GM21576 (cell line): ENCODE data around the gene GDI2.
A peak's percentile ranks its signal among the peaks of the same experiment; 100 is the strongest.
"Not testable (repeated sequence)": the region's sequence is repeated elsewhere in the genome, so short reads cannot be mapped to it uniquely, and the experiment has no call there.

Experiments used
- ATAC-seq: cut with Tn5 transposase; IDR thresholded peaks from one replicate; pipeline ENCODE4 v1.9.1; 2021; ENCODE audit warnings: mild to moderate bottlenecking, moderate library complexity; ENCODE audit not compliant: unreplicated experiment

GDI2 gene

DNA sequence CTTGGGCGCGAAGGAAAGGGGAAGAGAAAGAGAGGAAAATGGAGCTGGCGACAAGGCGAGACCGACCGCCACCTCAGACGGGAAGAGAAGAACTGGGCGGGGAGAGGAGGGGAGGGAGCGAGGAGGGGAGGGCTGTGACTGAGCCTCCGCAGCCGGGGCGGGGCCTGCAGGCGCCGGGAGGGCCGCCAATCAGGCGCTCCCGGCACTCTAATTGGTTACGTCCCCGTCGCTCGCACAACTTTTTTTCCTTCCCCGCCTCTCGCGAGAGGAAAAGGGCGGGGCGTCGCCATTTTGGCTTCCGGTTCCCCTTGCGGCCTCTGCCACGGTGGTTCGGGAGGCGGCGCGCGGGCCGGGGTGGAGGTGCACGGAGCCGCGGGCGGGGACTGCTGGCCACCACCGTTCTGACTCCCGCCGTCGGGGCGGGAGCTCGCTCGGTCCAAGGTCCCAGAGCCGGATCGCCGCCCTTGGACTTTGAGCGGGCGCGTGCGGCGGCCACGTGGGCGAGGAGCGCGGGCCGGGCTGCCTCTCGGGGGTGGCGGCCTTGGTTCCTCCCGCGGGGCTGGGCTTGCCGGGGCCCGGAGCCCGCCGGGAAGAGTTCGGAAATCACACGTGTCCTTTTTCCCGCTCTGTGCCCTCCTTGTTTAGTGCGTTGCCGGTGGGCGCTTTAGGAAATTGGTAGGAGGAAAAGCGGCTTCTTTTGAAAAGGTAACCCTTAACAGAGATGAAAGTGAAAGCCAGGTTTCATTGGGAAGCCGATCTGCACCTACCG, at the start of gene GDI2:
GDI2 (minus strand) TSS at position 94 of the 769 bp plus-strand sequence. CDS start 176 bp downstream, outside the sequence.
- peak; percentile 65 for ATAC-seq

DNA sequence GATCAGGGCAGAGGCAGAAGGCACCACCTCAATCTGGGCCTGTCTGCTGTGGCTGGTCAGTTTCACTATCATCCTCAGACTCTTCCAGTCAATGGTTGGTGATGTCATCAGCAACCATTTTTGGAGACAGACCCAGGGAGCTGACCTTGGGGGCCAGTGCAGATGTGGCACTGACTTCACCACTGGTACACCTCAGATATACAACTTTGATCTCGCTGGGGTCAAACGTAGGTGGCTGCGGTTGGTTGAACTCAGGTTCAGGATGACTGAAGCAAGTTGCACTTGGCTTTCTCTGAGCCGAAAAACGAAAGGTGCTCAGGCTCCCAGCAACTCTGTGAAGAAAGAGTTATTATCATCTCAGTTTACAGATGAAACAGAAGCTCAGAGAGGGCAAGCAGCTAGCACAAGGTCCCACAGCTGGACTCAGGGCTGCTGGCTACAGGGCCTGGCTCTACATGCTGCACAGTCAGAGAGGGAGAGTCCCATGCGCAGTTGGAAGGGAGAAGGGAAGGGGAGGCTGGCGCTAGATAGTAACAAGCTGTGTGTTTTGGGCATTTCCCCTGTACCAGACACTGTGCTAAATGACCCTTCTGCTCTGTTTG, 49.2 kb upstream of the GDI2 start:
- peak; percentile 93 for ATAC-seq

GRCh38 chr10:5860066-5860465, 46.8 kb upstream of the GDI2 start:
- no peak for ATAC-seq

DNA sequence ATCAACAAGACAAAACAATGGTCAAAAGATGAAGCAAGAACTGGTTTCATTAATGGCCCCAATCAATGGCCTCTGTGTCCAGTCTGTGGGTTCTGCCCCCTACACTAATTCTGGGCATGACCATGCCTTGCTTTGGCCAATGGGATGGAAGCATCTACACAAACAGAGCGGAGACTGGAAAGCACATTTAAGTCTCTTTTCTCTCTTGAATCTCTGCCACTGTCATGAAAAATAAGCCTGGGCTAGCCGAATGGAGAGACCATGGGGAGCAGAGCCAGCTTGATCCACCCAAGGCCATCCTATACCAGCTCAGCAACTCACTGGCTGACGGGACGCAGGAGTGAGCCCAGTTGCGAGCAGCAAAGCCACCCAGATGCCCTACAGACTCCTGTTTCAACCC, 45.6 kb upstream of the GDI2 start:
- ATAC-seq, result no peak

DNA sequence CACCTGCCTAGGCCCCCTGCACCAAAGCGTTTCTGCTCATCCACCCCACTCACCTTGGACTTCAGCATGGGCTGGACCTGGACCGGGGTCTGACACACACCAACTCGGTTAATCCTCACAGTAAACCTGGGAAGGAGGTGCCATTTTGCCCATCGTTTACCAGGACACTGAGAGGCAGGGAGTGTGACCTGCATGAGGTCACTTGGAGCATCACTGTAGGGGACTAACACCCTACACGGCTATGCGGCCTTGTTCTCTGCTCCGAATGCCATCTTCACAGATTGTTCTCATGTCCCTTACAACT, 43.4 kb upstream of the GDI2 start:
- no peak for ATAC-seq

- no peak for ATAC-seq
These were observed 42.9 kb upstream of the GDI2 start for GRCh38 chr10:5855979-5856700.

GRCh38 chr10:5854131-5854475, 40.9 kb upstream of the GDI2 start:
- ATAC-seq, result no peak

DNA sequence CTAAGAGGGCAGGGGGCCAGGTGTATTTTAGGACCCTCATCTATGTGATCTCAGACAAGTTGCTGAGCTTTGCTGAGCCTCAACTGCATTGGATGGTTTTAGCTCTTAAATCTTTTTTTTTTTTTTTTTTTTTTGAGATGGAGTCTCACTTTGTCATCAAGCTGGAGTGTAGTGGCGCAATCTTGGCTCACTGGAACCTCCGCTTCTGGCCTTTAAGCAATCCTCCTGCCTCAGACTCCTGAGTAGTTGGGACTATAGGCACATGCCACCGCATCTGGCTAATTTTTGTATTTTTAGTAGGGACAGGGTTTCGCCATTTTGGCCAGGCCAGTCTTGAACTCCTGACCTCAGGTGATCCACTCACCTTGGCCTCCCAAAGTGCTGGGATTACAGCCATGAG, 33.4 kb upstream of the GDI2 start:
- not testable (repeated sequence) for ATAC-seq

- ATAC-seq, result no peak
These were observed 31.3 kb upstream of the GDI2 start for GRCh38 chr10:5844345-5845055.

GRCh38 chr10:5843686-5844344, 30.6 kb upstream of the GDI2 start:
- ATAC-seq, result no peak

GRCh38 chr10:5841965-5842364, 28.7 kb upstream of the GDI2 start:
- no peak for ATAC-seq

DNA sequence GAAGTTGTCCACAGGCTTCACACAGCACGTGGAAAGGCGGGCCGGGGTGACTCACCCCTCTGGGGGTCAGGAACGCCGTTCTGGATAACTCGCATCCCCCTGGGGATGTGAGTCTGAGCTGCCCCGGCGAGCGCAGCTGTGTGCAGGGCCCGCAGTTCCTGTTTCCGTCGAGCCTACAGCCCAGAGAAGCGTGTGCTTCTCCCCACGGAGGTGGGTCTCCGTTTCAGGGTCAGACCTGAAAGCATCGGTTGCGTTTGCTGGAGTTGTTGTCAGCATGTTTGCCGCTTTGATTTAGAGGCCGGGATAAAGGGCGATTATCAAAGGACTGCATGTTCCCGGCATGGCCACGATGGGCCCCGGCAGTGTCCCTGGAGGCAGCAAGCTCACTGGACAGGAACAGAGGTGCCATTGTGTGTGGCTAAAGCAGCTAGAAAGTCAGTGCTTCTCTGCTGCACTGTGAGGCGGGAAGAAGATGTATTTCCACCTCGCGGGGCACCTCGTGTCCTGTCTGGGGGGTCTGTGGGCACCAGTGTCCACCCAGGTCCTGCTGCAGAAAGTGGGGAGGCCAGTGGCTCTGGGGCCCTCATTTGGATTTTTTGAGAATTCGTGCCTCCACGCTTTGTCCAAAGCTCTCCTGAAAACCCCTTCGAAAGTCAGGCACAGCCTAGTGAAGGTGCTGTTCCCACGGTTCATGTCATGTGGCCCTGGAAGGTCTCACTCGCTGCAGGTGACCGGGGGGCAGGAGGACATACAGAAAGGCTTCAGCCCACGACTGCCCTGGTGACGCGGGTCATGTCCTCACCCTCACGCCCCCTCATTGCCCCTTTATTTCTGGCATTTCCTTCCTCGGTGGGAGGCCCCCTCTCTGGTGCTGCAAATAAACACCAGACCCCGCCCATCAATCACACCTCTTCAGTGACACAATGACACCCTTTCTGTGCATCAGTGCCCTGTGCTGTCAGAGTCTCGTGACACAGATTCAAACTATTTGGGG, 27.4 kb upstream of the GDI2 start:
- peak; percentile 71 for ATAC-seq

DNA sequence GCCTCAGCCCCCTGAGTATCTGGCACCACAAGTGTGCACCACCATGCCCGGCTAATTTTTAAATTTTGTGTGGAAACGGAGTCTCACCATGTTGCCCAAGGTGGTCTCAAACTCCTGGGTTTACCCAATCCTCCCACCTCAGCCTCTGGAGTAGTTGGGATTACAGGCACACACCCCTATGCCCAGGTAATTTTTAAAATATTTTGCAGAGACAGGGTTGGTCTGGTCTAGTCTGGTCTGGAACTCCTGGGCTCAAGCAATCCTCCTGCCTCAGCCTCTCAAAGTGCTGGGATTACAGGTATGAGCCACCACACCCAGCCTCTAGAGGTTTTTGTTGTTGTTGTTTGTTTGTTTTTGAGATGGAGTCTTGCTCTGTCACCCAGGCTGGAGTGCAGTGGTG, 22.9 kb upstream of the GDI2 start:
- not testable (repeated sequence) for ATAC-seq

- no peak for ATAC-seq
These were observed 22.3 kb upstream of the GDI2 start for GRCh38 chr10:5835446-5836095.

DNA sequence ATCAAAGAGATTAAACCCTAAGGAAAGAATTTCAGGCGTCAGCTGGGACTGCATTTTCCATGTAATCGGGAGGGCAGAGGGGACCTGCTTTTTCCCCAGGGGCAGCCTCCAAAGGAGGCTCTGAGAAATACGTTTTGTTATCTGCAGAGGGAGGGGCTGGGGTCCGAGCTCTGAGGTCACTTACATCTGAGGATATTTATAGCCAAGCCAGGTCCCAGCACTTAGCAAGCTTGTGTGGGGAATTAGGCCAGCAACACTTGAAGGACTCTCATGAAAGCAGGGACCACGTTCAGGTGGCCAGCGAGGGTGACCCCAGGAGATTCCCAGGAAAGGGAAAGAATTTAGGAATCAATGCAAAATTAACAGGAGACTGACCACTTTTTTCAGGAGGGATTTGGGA, 20.6 kb upstream of the GDI2 start:
- ATAC-seq, result no peak

GRCh38 chr10:5832946-5833345, 19.7 kb upstream of the GDI2 start:
- no peak for ATAC-seq

DNA sequence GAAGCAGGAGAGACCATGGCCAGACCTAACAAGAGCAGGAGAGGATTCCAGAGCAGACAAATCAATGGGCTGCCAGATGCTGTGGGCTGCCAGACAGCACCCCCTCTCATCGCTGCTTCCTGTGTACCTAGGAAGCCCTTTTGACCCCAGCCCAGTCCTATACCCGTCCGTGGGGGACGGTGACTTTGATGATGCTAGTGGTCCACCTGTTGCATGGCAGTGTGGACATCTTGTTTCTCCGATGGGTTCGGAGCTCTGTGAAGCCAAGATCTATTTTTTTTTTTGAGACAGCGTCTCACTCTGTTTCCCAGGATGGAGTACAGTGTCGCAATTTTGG, 18.2 kb upstream of the GDI2 start:
- ATAC-seq, result no peak

DNA sequence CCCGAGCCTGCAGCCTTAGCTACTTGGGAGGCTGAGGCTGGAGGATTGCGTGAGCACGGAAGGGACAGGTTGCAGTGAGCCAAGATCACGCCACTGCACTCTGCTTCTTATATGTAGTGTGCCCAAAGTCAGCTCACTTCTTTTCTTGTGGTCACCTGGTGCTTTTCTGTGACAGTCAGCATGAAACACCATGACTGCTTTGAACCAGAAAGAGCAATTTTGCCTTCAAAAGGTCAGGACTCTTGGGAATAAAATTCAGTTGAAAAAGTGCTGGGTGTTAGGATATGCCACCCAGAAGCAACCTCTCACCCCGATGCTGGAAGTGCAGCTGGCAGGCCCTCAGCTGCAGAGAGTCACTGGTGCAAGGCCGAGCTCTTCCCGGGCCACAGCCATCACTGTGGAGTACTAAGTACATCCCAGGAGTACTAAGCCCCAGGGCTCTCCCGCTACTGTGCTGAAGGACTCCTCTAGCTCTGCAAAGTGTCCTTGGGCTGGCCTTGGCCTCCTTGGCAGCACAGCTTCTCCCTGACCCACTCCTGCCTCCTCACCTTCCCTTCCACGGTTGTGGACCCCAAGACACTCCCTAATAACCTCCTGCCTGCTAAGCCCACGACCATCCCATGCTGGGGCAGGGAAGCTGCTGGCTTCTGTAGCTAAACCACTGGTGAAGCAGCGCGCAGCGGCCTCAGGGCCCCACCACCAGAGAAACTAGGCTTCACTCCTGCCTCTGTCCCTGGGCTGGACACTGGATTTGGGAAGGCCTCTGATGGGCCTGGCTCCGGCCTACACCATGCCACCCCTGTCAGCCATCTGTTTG, 17.6 kb upstream of the GDI2 start:
- no peak for ATAC-seq

GRCh38 chr10:5829267-5829666, 16.0 kb upstream of the GDI2 start:
- no peak for ATAC-seq
